ENCODE measurements around the gene GNLY.

DNA sequence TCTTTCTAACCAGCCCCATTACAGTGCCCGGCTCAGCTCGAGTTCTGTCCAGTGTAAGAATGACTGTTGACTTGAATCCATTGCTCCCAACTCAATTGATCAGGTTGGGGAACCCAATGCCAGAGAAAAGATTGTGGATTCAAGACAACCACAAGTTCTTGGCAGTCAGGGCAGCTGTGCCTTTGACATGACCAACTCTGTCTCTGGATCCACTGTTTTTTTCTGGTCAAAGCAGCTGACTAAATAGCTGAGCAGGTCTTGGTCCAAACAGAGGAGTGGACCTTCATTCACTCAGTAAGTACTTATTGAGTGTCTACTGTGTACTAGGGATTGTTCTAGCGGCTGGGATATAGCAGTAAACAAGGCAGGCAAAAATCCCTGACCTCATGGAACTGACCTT lies 53.3 kb downstream of the GNLY start:
- TF ChIP-seq, protein P1, sequence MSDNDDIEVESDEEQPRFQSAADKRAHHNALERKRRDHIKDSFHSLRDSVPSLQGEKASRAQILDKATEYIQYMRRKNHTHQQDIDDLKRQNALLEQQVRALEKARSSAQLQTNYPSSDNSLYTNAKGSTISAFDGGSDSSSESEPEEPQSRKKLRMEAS (IDR thresholded peaks at IDR 0.05; ENCODE audit: low read depth) = no peak
- no peak for TF ChIP-seq EP300 (IDR thresholded peaks at IDR 0.05; ENCODE audit: borderline replicate concordance in 1 of 2, low read depth in 1 of 2, low read length in 1 of 2)
